ENCODE measurements around the gene CHST8. TPM values are rescaled to one million over a fixed set of nuclear protein-coding genes. Genes with fewer than 3 reads are reported as not detected.

The CHST8 gene
- total and polyA plus RNA-seq, 4 experiments from 2014 or later, result not detected

DNA sequence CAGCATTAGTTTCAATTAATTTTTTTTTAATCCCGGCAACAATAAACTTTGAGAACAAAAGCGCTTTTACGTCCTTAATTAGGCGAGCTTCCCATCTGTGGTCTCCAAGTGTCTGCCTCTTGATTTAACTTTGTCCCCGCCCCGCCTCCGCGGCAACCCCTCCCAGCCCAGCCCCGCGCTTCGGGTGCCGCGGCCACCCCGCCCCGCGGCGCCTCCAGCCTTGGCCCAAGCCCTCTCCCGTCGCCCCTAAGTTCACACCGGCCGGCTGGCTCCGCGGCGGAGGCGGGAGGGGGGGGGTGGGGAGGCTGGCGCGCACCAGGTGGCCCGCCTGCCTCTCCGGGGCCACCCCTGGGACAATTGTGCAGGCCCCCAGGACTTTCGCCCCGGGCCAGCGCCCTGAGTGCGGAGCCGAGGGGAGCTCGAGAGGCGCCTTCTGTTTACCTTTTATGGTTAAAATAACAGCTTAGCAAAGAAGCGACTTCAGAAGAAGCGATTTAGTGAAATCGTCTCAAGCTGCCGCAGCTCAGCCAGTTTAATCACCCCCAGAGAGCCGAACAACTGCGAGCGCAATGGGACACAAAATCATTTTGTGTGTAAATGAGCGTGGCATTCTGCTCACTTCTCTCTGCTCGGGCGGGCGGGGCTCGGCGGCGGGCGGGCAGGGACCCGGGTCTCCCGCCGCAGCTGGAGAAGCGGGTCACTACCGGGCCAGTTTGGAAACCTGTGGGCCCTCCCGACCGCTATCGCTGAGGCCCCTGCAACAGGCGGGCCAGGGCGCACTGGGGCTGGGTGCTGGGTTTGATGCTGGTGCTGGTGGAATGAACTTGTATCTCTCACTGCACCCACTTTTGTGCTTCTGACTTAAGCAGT is 176.3 kb downstream of the CHST8 start:
- H3K4me3 Mint-ChIP-seq, result peak overlapping the region; percentile 79 to 90 (median 89)
- H3K27me3 ChIP-seq (ENCODE audit: insufficient read depth, low read length), result peaks cover under 1% of the 10 kb centered on the region
- peaks cover 14% of the 10 kb centered on the region for H3K4me1 ChIP-seq (ENCODE audit: insufficient read depth, low read length)
- peaks cover 0 to 23% (median 3%) of the 10 kb centered on the region in 4 donors for H3K4me1 Mint-ChIP-seq
- peak overlapping the region in 5 of 7 donors; percentile 10 to 80 (median 73) for H3K27ac Mint-ChIP-seq
- intact Hi-C loops (cut with micrococcal nuclease), result loop anchor here (5.0 kb wide), 2 partner anchors 199 to 299 kb away; no protein-coding TSS in a partner anchor
- H3K27me3 Mint-ChIP-seq, result peaks cover 9 to 13% of the 10 kb centered on the region in 2 donors
- ChIA-PET POLR2A (ENCODE audit: partially characterized antibody) (interaction anchor here (0.9 to 4.3 kb wide), 6 partner anchors 7 to 137 kb away, joined by 3 to 55 read pairs (median 15); no protein-coding TSS in a partner anchor), CTCF (ENCODE audit: partially characterized antibody) (interaction anchor here (0.7 to 2.3 kb wide), 6 partner anchors 8 to 1541 kb away, joined by 3 to 9 read pairs (median 6); no protein-coding TSS in a partner anchor)
- no peaks in the 10 kb centered on the region for H3K36me3 ChIP-seq (ENCODE audit: insufficient read depth, low read length)
- H3K4me3 ChIP-seq (ENCODE audit: low read length in 2 of 2), result peak overlapping the region in 1 of 2 donors; percentile 47
- H3K27ac ChIP-seq (ENCODE audit: low read depth, low read length), result no peak overlapping the region
- no peaks in the 10 kb centered on the region for H3K9me3 ChIP-seq (ENCODE audit: control insufficient read depth in 1 of 2, low read length in 2 of 2)
- H3K36me3 Mint-ChIP-seq, result no peaks in the 10 kb centered on the region
- DNase-seq, result peak in 1 of 5 donors; percentile 30
- H3K9me3 Mint-ChIP-seq, result peaks cover 0 to 1% (median 0%) of the 10 kb centered on the region in 8 donors

DNA sequence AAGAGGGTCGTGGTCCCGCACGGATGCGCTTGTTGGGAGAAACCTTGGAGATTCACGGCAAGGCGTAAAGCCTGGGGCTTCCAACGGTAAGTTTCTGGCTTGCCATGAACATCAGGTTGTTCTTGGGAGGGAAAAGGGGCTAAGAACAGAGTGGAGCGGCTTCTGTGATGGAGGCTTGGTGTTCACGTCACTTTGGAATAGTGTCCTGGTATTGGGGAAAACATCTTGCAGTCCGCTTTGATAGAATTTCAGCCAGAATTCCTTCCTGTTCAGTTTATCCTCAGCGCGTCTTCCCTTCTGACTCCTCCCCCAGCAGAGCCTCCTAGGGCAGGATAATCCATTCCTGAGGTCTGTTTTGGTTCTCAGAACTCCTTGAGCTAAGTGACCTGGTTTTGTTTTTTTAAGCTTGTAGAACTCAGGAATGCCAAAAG is 176.9 kb downstream of the CHST8 start:
- peak overlapping the region in 7 of 8 donors; percentile 33 to 80 (median 61) for H3K4me3 Mint-ChIP-seq
- POLR2A ChIA-PET (ENCODE audit: partially characterized antibody), result interaction anchor here (4.3 kb wide), 1 partner anchor 22 kb away, joined by 55 read pairs; no protein-coding TSS in a partner anchor
- H3K27ac ChIP-seq (ENCODE audit: low read depth, low read length), result no peak overlapping the region
- H3K9me3 Mint-ChIP-seq, result peaks cover 0 to 1% (median 0%) of the 10 kb centered on the region in 8 donors
- no peak for DNase-seq
- no peaks in the 10 kb centered on the region for H3K36me3 ChIP-seq (ENCODE audit: insufficient read depth, low read length)
- peaks cover 0 to 23% (median 3%) of the 10 kb centered on the region in 4 donors for H3K4me1 Mint-ChIP-seq
- peaks cover 14% of the 10 kb centered on the region for H3K4me1 ChIP-seq (ENCODE audit: insufficient read depth, low read length)
- H3K27me3 ChIP-seq (ENCODE audit: insufficient read depth, low read length), result no peaks in the 10 kb centered on the region
- no peaks in the 10 kb centered on the region for H3K36me3 Mint-ChIP-seq
- peaks cover 6 to 8% of the 10 kb centered on the region in 2 donors for H3K27me3 Mint-ChIP-seq
- CTCF ChIA-PET (ENCODE audit: partially characterized antibody), result no interaction called here
- peak overlapping the region in 1 of 7 donors; percentile 67 for H3K27ac Mint-ChIP-seq
- H3K9me3 ChIP-seq (ENCODE audit: control insufficient read depth in 1 of 2, low read length in 2 of 2), result no peaks in the 10 kb centered on the region
- H3K4me3 ChIP-seq (ENCODE audit: low read length in 2 of 2), result no peak overlapping the region
- intact Hi-C loops (cut with micrococcal nuclease), result loop anchor here (5.0 kb wide), 2 partner anchors 199 to 299 kb away; no protein-coding TSS in a partner anchor

DNA sequence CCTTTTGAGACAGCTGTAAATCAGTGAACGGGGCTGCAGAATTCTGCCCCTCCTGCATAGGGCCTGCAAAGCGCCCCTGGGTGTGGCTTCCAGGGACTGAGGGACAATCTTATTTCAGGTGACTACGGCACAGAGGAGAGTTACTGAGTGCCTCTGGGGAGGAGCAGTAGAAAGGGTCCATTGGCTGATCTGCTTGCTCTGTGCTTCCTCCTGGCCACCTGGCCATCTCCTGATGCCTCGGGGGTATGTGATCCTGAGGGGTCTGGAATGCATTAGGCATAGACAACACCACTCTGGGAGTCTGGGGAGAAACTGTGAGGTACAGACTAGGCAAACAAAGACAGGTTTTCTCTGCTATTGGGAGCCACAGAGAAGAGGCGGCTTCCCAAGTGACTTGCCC is 177.7 kb downstream of the CHST8 start:
- no peak for DNase-seq
- Histone ChIP-seq H3K4me1 (ENCODE audit: insufficient read depth, low read length) (peaks cover 13% of the 10 kb centered on the region), H3K27ac (ENCODE audit: low read depth, low read length) (no peak overlapping the region), H3K27me3 (ENCODE audit: insufficient read depth, low read length) (no peaks in the 10 kb centered on the region), H3K4me3 (ENCODE audit: low read length in 2 of 2) (no peak overlapping the region), H3K9me3 (ENCODE audit: control insufficient read depth in 1 of 2, low read length in 2 of 2) (no peaks in the 10 kb centered on the region), H3K36me3 (ENCODE audit: insufficient read depth, low read length) (no peaks in the 10 kb centered on the region)
- ChIA-PET CTCF (ENCODE audit: partially characterized antibody) (no interaction called here), POLR2A (ENCODE audit: partially characterized antibody) (no interaction called here)
- Mint-ChIP-seq H3K9me3 (peaks cover 0 to 1% (median 0%) of the 10 kb centered on the region in 8 donors), H3K27me3 (peaks cover 5 to 7% of the 10 kb centered on the region in 2 donors), H3K4me3 (peak overlapping the region in 3 of 8 donors; percentile 13 to 52 (median 22)), H3K27ac (peak overlapping the region in 2 of 7 donors; percentile 21 to 65), H3K4me1 (peaks cover 0 to 23% (median 3%) of the 10 kb centered on the region in 4 donors), H3K36me3 (no peaks in the 10 kb centered on the region)
- intact Hi-C loops (cut with micrococcal nuclease), result loop anchor here (5.0 kb wide), 2 partner anchors 198 to 298 kb away; no protein-coding TSS in a partner anchor

DNA sequence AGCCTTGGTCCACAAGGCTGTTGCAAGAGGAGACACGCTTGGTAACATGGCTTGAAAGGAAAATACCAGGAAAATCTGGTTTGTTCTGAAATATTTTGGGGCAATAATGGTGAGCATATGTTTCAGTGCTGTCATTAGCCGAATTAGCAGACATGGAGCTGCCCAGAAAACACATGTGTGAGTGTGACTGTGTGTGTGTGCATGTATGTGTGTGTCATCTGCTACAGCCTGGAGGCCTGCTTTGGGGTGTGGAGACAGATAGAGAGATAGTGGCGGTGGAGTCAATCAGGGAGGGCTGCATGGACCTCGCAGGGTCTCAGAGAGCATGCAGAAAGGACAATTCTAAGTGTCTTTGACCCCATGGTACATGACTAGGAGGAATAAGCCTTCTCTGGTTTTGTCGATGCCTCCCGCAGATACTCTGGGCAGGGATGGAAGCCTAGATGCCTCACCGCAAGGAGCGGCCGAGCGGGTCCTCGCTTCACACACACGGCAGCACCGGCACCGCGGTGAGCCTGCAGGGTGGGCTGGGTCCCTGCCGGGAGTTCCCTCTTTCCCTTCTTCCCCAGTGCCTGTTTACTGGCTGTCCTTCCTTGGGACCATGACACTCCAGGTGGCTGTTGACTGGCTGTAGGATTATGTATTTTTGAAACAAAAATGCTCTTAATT is 178.4 kb downstream of the CHST8 start:
- Histone ChIP-seq H3K9me3 (ENCODE audit: control insufficient read depth in 1 of 2, low read length in 2 of 2) (no peaks in the 10 kb centered on the region), H3K4me1 (ENCODE audit: insufficient read depth, low read length) (peaks cover 7% of the 10 kb centered on the region), H3K4me3 (ENCODE audit: low read length in 2 of 2) (no peak overlapping the region), H3K27ac (ENCODE audit: low read depth, low read length) (no peak overlapping the region), H3K36me3 (ENCODE audit: insufficient read depth, low read length) (no peaks in the 10 kb centered on the region), H3K27me3 (ENCODE audit: insufficient read depth, low read length) (no peaks in the 10 kb centered on the region)
- H3K27me3 Mint-ChIP-seq, result peaks cover 5% of the 10 kb centered on the region in 2 donors
- no peak overlapping the region for H3K27ac Mint-ChIP-seq
- H3K9me3 Mint-ChIP-seq, result peaks cover 0 to 1% (median 0%) of the 10 kb centered on the region in 8 donors
- no peak overlapping the region for H3K4me3 Mint-ChIP-seq
- ChIA-PET CTCF (ENCODE audit: partially characterized antibody) (no interaction called here), POLR2A (ENCODE audit: partially characterized antibody) (no interaction called here)
- DNase-seq, result no peak
- H3K4me1 Mint-ChIP-seq, result peaks cover 0 to 23% (median 3%) of the 10 kb centered on the region in 4 donors
- intact Hi-C loops (cut with micrococcal nuclease), result no loop called here
- no peaks in the 10 kb centered on the region for H3K36me3 Mint-ChIP-seq

DNA sequence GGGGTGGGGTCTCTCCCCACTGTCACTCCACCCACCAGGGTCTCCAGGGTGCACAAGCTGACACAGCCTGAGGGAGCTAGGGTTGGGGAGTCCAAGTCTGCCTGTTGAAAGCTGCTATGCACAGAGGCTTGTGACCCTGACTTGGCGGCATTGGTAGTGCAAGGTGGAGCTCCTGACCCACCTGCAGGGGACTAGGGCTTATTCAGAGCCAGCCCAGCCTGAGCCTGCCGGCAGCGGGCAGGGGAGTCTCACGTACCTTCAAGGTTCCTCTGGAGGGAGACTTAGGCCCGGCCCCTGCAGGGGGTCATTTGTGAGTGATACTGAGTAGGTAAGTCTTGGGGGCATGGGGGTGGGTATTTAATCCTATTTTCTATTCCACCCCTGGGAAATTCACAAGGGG is 179.7 kb downstream of the CHST8 start:
- peaks cover 5% of the 10 kb centered on the region in 2 donors for H3K27me3 Mint-ChIP-seq
- Histone ChIP-seq H3K9me3 (ENCODE audit: control insufficient read depth in 1 of 2, low read length in 2 of 2) (no peaks in the 10 kb centered on the region), H3K4me1 (ENCODE audit: insufficient read depth, low read length) (peaks cover 17% of the 10 kb centered on the region), H3K27me3 (ENCODE audit: insufficient read depth, low read length) (no peaks in the 10 kb centered on the region), H3K27ac (ENCODE audit: low read depth, low read length) (no peak overlapping the region), H3K36me3 (ENCODE audit: insufficient read depth, low read length) (no peaks in the 10 kb centered on the region), H3K4me3 (ENCODE audit: low read length in 2 of 2) (no peak overlapping the region)
- no peaks in the 10 kb centered on the region for H3K36me3 Mint-ChIP-seq
- DNase-seq, result no peak
- peaks cover 0 to 1% (median 0%) of the 10 kb centered on the region in 8 donors for H3K9me3 Mint-ChIP-seq
- ChIA-PET POLR2A (ENCODE audit: partially characterized antibody) (no interaction called here), CTCF (ENCODE audit: partially characterized antibody) (interaction anchor here (0.6 to 1.4 kb wide), 4 partner anchors 18 to 295 kb away, joined by 3 to 4 read pairs (median 3); no protein-coding TSS in a partner anchor)
- no peak overlapping the region for H3K27ac Mint-ChIP-seq
- intact Hi-C loops (cut with micrococcal nuclease), result no loop called here
- no peak overlapping the region for H3K4me3 Mint-ChIP-seq
- peaks cover 6 to 32% (median 10%) of the 10 kb centered on the region in 4 donors for H3K4me1 Mint-ChIP-seq

DNA sequence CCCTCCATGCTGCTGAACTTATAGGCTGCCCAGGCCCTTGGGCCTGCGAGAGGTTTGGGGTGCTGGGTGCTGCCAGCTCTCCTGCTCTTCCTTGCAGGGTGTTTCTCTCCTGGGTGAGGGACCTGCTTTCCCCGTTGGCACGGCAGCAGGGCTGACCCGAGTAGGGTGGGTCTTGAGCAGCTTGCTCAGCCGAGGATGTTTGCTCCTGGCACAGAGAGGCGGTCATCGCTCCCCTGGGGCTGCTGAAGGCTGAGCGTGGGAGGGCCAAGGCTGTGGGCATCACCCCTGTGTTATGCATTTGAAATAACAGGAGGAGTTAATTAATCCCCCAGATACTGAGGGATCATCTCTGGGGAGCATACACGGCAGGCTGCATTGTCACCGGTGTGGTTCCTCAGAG is 180.2 kb downstream of the CHST8 start:
- H3K36me3 Mint-ChIP-seq, result no peaks in the 10 kb centered on the region
- H3K4me3 Mint-ChIP-seq, result no peak overlapping the region
- H3K27me3 Mint-ChIP-seq, result peaks cover 5% of the 10 kb centered on the region in 2 donors
- Histone ChIP-seq H3K4me3 (ENCODE audit: low read length in 2 of 2) (no peak overlapping the region), H3K36me3 (ENCODE audit: insufficient read depth, low read length) (no peaks in the 10 kb centered on the region), H3K27me3 (ENCODE audit: insufficient read depth, low read length) (no peaks in the 10 kb centered on the region), H3K27ac (ENCODE audit: low read depth, low read length) (no peak overlapping the region), H3K9me3 (ENCODE audit: control insufficient read depth in 1 of 2, low read length in 2 of 2) (no peaks in the 10 kb centered on the region), H3K4me1 (ENCODE audit: insufficient read depth, low read length) (peaks cover 23% of the 10 kb centered on the region)
- CTCF ChIA-PET (ENCODE audit: partially characterized antibody), result interaction anchor here (0.9 to 1.4 kb wide), 3 partner anchors 18 to 294 kb away, joined by 3 to 4 read pairs (median 3); no protein-coding TSS in a partner anchor
- DNase-seq, result no peak
- H3K9me3 Mint-ChIP-seq, result peaks cover 0 to 1% (median 0%) of the 10 kb centered on the region in 8 donors
- peaks cover 9 to 38% (median 15%) of the 10 kb centered on the region in 4 donors for H3K4me1 Mint-ChIP-seq
- POLR2A ChIA-PET (ENCODE audit: partially characterized antibody), result no interaction called here
- no peak overlapping the region for H3K27ac Mint-ChIP-seq
- intact Hi-C loops (cut with micrococcal nuclease), result no loop called here
